Neural cell (in vitro differentiated cells): Measurements from ENCODE around the gene SLC12A3.

Experiments used
- EP300 ChIP-seq: fragments of 450-650 bp; conservative IDR thresholded peaks from 2 replicates; pipeline ENCODE4 v1.6.1; 2014; ENCODE audit warnings: antibody characterized with exemption, mild to moderate bottlenecking, moderate library complexity; ENCODE audit not compliant: poor library complexity, severe bottlenecking
- EZH2 ChIP-seq: fragments of 200-600, 300-800 bp; shearing (Covaris generic), sonication (generic); IDR thresholded peaks from 2 replicates; pipeline ENCODE4 v1.6.1; 2014; ENCODE audit warnings: antibody characterized with exemption, low read length, borderline replicate concordance, mild to moderate bottlenecking; ENCODE audit not compliant: insufficient read depth, poor library complexity, severe bottlenecking
- RAD21 ChIP-seq: fragments of 450-650 bp; conservative IDR thresholded peaks from 2 replicates; pipeline ENCODE4 v1.6.1; 2014; ENCODE audit warnings: antibody characterized with exemption, mild to moderate bottlenecking, moderate library complexity
- SMC3 ChIP-seq: fragments of 450-650 bp; conservative IDR thresholded peaks from 2 replicates; pipeline ENCODE4 v1.6.1; 2014; ENCODE audit warnings: antibody characterized with exemption, mild to moderate bottlenecking, moderate library complexity; ENCODE audit not compliant: poor library complexity
- TAF1 ChIP-seq: IDR thresholded peaks from 2 replicates; pipeline ENCODE4 v1.6.1; 2012; ENCODE audit warnings: low read depth
- TF ChIP-seq, protein P1 (sequence below): fragments of 450-650 bp; IDR thresholded peaks from 2 replicates; pipeline ENCODE4 v1.5.1; 2014; ENCODE audit warnings: antibody characterized with exemption, mild to moderate bottlenecking, moderate library complexity; ENCODE audit not compliant: poor library complexity, severe bottlenecking
- TF ChIP-seq, protein P2 (sequence below): IDR thresholded peaks from 2 replicates; pipeline ENCODE4 v1.6.1; 2012; ENCODE audit warnings: borderline replicate concordance

DNA sequence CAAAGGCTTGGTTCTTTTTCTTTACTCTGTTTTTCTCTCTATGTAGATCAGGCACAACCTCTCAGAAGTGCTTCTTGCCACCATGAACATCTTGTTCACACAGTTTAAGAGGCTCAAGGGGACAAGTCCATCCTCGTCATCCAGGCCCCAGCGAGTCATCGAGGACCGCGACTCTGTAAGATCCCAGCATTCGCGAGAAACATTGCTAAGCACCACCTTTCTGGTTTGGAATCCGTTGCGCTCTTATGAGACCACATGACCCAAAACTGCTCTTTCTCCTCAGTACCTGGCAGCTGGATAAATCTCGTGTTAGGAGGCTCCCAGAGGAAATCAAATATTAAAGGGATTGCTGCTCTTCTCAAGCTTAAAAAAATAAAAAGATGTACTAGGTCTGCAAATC lies 23.3 kb upstream of the SLC12A3 start:
- TF ChIP-seq, protein P1, sequence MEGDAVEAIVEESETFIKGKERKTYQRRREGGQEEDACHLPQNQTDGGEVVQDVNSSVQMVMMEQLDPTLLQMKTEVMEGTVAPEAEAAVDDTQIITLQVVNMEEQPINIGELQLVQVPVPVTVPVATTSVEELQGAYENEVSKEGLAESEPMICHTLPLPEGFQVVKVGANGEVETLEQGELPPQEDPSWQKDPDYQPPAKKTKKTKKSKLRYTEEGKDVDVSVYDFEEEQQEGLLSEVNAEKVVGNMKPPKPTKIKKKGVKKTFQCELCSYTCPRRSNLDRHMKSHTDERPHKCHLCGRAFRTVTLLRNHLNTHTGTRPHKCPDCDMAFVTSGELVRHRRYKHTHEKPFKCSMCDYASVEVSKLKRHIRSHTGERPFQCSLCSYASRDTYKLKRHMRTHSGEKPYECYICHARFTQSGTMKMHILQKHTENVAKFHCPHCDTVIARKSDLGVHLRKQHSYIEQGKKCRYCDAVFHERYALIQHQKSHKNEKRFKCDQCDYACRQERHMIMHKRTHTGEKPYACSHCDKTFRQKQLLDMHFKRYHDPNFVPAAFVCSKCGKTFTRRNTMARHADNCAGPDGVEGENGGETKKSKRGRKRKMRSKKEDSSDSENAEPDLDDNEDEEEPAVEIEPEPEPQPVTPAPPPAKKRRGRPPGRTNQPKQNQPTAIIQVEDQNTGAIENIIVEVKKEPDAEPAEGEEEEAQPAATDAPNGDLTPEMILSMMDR: no peak
- TF ChIP-seq TAF1: no peak
- TF ChIP-seq, protein P2, sequence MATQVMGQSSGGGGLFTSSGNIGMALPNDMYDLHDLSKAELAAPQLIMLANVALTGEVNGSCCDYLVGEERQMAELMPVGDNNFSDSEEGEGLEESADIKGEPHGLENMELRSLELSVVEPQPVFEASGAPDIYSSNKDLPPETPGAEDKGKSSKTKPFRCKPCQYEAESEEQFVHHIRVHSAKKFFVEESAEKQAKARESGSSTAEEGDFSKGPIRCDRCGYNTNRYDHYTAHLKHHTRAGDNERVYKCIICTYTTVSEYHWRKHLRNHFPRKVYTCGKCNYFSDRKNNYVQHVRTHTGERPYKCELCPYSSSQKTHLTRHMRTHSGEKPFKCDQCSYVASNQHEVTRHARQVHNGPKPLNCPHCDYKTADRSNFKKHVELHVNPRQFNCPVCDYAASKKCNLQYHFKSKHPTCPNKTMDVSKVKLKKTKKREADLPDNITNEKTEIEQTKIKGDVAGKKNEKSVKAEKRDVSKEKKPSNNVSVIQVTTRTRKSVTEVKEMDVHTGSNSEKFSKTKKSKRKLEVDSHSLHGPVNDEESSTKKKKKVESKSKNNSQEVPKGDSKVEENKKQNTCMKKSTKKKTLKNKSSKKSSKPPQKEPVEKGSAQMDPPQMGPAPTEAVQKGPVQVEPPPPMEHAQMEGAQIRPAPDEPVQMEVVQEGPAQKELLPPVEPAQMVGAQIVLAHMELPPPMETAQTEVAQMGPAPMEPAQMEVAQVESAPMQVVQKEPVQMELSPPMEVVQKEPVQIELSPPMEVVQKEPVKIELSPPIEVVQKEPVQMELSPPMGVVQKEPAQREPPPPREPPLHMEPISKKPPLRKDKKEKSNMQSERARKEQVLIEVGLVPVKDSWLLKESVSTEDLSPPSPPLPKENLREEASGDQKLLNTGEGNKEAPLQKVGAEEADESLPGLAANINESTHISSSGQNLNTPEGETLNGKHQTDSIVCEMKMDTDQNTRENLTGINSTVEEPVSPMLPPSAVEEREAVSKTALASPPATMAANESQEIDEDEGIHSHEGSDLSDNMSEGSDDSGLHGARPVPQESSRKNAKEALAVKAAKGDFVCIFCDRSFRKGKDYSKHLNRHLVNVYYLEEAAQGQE: no peak
- TF ChIP-seq EZH2: no peak
- TF ChIP-seq EP300: no peak
- TF ChIP-seq RAD21: no peak
- no peak for TF ChIP-seq SMC3
